Tibial artery (tissue), 4 donors: Measurements from ENCODE around the gene TCF4.
A peak's percentile ranks its signal among the peaks of the same experiment; 100 is the strongest.

Experiments used
- DNase-seq, 2 donors: peaks; one replicate each; pipeline ENCODE4 v3.0.0-alpha.2; 2019
- H3K27ac ChIP-seq, 2 donors: fragments of 200-600 bp; sonication (generic) in 1 of 2; 1 replicate in 1 of 2; 2 replicates in 1 of 2; pipeline ENCODE4 v1.5.1; 2018 to 2019; ENCODE audit warnings: mild to moderate bottlenecking in 1 of 2
- H3K27me3 ChIP-seq, 2 donors: fragments of 200-600 bp; sonication (generic) in 1 of 2; one replicate each; pipeline versions ENCODE4 v1.5.1 to v1.6.0; 2016 to 2019
- H3K36me3 ChIP-seq, 3 donors: fragments of 200-600 bp; sonication (generic) in 2 of 3; one replicate each; pipeline ENCODE4 v1.5.1; 2016 to 2019; ENCODE audit warnings: mild to moderate bottlenecking in 2 of 3
- H3K4me1 ChIP-seq, 4 donors: fragments of 200-600 bp; sonication (generic) in 2 of 4; 1 replicate in 3 of 4; 2 replicates in 1 of 4; pipeline ENCODE4 v1.5.1; 2016 to 2019
- H3K4me3 ChIP-seq, 2 donors: fragments of 200-600 bp; sonication (generic) in 1 of 2; 1 replicate in 1 of 2; 2 replicates in 1 of 2; pipeline ENCODE4 v1.5.1; 2018 to 2019; ENCODE audit warnings: mild to moderate bottlenecking in 2 of 2
- H3K9me3 ChIP-seq, 3 donors: fragments of 200-600 bp; sonication (generic) in 1 of 3; one replicate each; pipeline ENCODE4 v1.5.1; 2016 to 2019
- intact Hi-C: fragments of 100-400 bp; cut with DNase I; formaldehyde crosslinking; loops from one replicate; pipeline ENCODE4 v1.15.0; 2023; ENCODE audit warnings: low total_unique reads
- TF ChIP-seq, protein P1 (sequence below), 2 experiments: fragments of 200-600 bp in 1 of 2; fragments of 450-650 bp in 1 of 2; IDR thresholded peaks; one replicate each; pipeline ENCODE4 v1.5.1; 2017 to 2019; ENCODE audit warnings: antibody characterized with exemption in 2 of 2, mild to moderate bottlenecking in 1 of 2, moderate library complexity in 1 of 2

TCF4 gene

DNA sequence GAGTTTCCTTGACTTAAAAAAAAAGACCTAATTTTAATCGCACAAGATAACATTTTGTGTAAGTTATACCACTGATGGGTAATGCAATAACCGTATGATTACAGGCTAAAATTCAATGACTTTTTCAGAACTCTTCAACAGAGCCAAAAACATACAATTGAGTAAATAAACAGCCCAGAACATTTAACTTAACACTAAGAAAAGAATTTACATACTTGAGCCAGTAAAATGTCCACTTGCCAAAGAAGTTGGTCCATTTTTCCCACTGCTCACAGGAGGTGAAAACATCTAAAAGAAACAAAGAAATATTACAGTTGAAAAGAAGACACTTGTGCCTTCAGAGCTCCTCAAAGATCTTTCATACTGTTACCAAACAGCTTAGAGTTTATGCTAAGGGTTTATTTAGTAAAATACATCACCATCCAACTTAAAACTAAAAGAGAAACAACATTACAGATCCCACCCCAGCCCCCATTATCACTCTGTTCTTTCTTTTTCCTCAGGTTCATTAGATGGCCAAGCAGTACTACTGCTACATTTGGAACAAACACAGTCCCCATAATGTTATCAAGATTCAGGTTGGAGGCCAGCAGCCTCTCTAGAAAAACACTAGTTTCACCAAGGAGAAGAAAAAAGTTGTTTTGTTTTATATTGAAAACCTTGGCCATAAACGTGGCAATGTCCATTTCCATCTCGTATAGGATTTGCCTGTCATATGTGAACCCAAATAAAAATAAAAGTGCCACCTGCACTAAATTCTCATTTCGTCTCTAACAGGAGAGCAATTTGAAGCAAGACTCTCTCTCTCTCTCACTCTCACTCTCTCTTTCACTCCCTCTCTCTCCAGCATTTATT, 2.7 kb downstream of the TCF4 start:
- Histone ChIP-seq H3K36me3 (no peaks in the 10 kb centered on the region), H3K27me3 (no peaks in the 10 kb centered on the region), H3K4me1 (peaks cover 0 to 14% (median 3%) of the 10 kb centered on the region in 4 donors), H3K27ac (peak overlapping the region; percentile 76 to 80), H3K9me3 (no peaks in the 10 kb centered on the region), H3K4me3 (peak overlapping the region; percentile 70 to 85)
- TF ChIP-seq, protein P1, sequence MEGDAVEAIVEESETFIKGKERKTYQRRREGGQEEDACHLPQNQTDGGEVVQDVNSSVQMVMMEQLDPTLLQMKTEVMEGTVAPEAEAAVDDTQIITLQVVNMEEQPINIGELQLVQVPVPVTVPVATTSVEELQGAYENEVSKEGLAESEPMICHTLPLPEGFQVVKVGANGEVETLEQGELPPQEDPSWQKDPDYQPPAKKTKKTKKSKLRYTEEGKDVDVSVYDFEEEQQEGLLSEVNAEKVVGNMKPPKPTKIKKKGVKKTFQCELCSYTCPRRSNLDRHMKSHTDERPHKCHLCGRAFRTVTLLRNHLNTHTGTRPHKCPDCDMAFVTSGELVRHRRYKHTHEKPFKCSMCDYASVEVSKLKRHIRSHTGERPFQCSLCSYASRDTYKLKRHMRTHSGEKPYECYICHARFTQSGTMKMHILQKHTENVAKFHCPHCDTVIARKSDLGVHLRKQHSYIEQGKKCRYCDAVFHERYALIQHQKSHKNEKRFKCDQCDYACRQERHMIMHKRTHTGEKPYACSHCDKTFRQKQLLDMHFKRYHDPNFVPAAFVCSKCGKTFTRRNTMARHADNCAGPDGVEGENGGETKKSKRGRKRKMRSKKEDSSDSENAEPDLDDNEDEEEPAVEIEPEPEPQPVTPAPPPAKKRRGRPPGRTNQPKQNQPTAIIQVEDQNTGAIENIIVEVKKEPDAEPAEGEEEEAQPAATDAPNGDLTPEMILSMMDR (IDR thresholded peaks at IDR 0.05) = no peak
- no peak for DNase-seq
- intact Hi-C loops = loop anchor here (5.0 kb wide), 3 partner anchors 178 to 343 kb away; no protein-coding TSS in a partner anchor

DNA sequence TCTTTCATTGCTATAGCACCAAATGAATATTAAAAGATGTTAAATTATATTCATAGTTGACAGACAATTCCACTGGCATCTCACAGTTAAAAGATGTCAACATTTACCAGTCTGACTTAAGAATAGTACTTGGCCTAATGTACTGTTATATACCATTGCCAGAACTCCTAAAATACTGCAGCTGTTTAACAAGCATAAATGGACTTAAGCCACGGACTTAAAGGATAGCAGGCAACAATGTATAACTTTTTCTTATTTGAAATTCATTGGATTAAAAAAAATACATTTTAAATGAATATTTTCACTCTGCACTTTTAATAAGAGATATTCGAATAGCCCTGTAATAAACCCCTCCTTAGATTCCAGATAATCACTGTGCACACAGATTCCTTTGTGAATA, 3.8 kb downstream of the TCF4 start:
- intact Hi-C loops = no loop called here

GRCh38 chr18:55582325-55582724, 5.7 kb downstream of the TCF4 start:
- DNase-seq = no peak
- peaks cover 0 to 21% (median 3%) of the 10 kb centered on the region in 4 donors for H3K4me1 ChIP-seq
- no peaks in the 10 kb centered on the region for H3K36me3 ChIP-seq
- no peak overlapping the region for H3K4me3 ChIP-seq
- H3K9me3 ChIP-seq = no peaks in the 10 kb centered on the region
- intact Hi-C loops = no loop called here
- TF ChIP-seq, protein P1 (IDR thresholded peaks at IDR 0.05) = no peak
- H3K27ac ChIP-seq = no peak overlapping the region
- H3K27me3 ChIP-seq = no peaks in the 10 kb centered on the region

More for the DNA sequence above, 3.8 kb downstream of the TCF4 start:
- Histone ChIP-seq H3K9me3 (no peaks in the 10 kb centered on the region), H3K27ac (no peak overlapping the region), H3K36me3 (no peaks in the 10 kb centered on the region), H3K4me3 (no peak overlapping the region), H3K27me3 (no peaks in the 10 kb centered on the region), H3K4me1 (peaks cover 0 to 21% (median 3%) of the 10 kb centered on the region in 4 donors)
- no peak for DNase-seq
- TF ChIP-seq, protein P1 (IDR thresholded peaks at IDR 0.05) = no peak

GRCh38 chr18:55579501-55580270, 8.3 kb downstream of the TCF4 start:
- TF ChIP-seq, protein P1 (IDR thresholded peaks at IDR 0.05) = no peak
- H3K9me3 ChIP-seq = no peaks in the 10 kb centered on the region
- DNase-seq = no peak
- no peak overlapping the region for H3K4me3 ChIP-seq
- peaks cover 0 to 7% (median 0%) of the 10 kb centered on the region in 4 donors for H3K4me1 ChIP-seq
- intact Hi-C loops = no loop called here
- no peaks in the 10 kb centered on the region for H3K27me3 ChIP-seq
- no peaks in the 10 kb centered on the region for H3K36me3 ChIP-seq
- no peak overlapping the region for H3K27ac ChIP-seq

DNA sequence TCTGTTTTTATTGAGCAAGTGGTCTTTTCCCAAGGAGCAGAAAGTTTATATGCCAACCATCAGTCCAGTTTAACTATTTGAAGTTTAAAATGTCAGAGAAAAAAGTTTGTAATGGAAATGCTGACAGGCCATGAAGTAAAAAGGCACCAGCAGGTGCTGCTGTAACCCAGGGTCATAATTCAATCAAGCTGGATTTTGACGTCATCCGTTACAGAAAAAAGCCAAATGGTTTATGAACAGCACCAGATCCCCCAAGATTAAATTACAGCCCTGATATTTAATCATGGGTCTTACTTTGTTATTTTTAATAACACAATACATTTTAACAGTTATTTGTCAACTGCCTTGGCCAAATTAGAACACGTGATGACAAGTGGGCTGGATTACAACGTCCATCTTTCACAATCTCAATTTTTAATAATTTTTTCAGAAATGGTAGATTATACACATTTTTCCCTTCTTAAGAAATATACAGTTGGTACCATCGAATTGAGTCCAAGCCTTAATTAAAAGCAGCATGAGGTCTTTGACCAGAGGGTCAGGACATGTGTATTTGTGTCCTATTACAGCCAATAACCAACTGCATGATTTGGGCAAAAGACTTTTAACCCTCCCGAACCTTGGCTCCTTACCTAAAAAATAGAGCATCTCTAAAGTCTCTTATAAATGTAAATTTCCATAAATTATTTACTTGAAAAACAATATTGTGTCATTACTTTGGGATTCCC, 10.0 kb downstream of the TCF4 start:
- DNase-seq = no peak
- Histone ChIP-seq H3K4me3 (no peak overlapping the region), H3K27me3 (no peaks in the 10 kb centered on the region), H3K4me1 (peaks cover 0 to 7% (median 0%) of the 10 kb centered on the region in 4 donors), H3K9me3 (no peaks in the 10 kb centered on the region), H3K27ac (no peak overlapping the region), H3K36me3 (no peaks in the 10 kb centered on the region)
- intact Hi-C loops = no loop called here
- TF ChIP-seq, protein P1 (IDR thresholded peaks at IDR 0.05) = no peak
